Measurements from ENCODE around the gene COPE.
"Not testable (repeated sequence)": the region's sequence is repeated elsewhere in the genome, so short reads cannot be mapped to it uniquely, and the experiment has no call there.

COPE gene

GRCh38 chr19:18906605-18907519 is 12.3 kb downstream of the COPE start:
- H3K27ac ChIP-seq (ENCODE audit: low read length) = no peak overlapping the region
- no peaks in the 10 kb centered on the region for H3K4me1 ChIP-seq (ENCODE audit: control insufficient read depth, insufficient read depth, low read length)
- H3K9ac ChIP-seq (ENCODE audit: low read length in 2 of 2) = no peak overlapping the region
- H3K4me3 ChIP-seq (ENCODE audit: low read length in 2 of 2) = no peak overlapping the region
- H3K27me3 ChIP-seq (ENCODE audit: control insufficient read depth in 1 of 2, insufficient read depth in 2 of 2, low read length in 2 of 2) = no peaks in the 10 kb centered on the region
- H3K9me3 ChIP-seq (ENCODE audit: control insufficient read depth in 2 of 2, low read length in 2 of 2) = no peaks in the 10 kb centered on the region
- peaks cover 19 to 22% of the 10 kb centered on the region in 2 donors for H3K36me3 ChIP-seq (ENCODE audit: control insufficient read depth in 2 of 2, insufficient read depth in 2 of 2, low read length in 2 of 2)

DNA sequence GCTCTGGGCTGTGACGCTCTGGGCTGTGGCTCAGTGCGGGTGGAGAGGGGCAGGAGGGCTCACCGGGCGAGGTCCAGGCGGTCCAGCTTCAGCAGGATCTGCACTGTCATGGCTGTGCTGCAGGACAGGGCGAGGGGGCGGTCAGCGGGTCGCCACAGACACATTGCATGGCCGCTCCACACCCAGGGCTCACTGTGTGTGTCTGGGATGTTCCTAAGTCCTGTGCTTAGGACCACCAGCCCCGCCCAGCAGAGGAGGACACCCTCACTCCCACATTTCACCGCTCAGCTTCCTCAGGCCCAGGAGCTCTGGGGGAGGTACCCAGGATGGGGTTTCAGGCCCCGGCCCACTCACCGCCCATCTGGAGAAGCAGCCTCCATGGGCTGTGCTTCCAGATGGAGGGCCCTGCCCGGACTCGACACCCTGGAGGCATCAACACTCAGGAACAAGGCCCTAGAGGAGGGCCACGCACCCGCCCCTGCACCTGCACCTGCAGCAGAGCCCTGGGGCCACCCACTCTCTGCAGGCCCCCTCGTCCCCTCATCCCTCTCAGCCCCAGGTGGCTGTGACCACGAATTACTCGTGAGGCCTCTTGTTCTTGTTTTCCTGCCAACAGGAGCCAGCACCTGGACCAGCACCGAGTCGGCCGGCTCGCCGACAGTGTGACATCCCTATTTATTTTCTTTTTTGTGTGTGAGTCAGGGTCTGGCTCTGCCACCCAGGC is 13.5 kb downstream of the COPE start:
- H3K9me3 ChIP-seq (ENCODE audit: control insufficient read depth in 2 of 2, low read length in 2 of 2) = no peaks in the 10 kb centered on the region
- H3K4me1 ChIP-seq (ENCODE audit: control insufficient read depth, insufficient read depth, low read length) = no peaks in the 10 kb centered on the region
- peaks cover 24 to 27% of the 10 kb centered on the region in 2 donors for H3K36me3 ChIP-seq (ENCODE audit: control insufficient read depth in 2 of 2, insufficient read depth in 2 of 2, low read length in 2 of 2)
- no peak overlapping the region for H3K9ac ChIP-seq (ENCODE audit: low read length in 2 of 2)
- H3K27me3 ChIP-seq (ENCODE audit: control insufficient read depth in 1 of 2, insufficient read depth in 2 of 2, low read length in 2 of 2) = no peaks in the 10 kb centered on the region
- no peak overlapping the region for H3K4me3 ChIP-seq (ENCODE audit: low read length in 2 of 2)
- no peak overlapping the region for H3K27ac ChIP-seq (ENCODE audit: low read length)

- H3K4me3 ChIP-seq (ENCODE audit: low read length in 2 of 2) = no peak overlapping the region
- no peaks in the 10 kb centered on the region for H3K4me1 ChIP-seq (ENCODE audit: control insufficient read depth, insufficient read depth, low read length)
- no peak overlapping the region for H3K9ac ChIP-seq (ENCODE audit: low read length in 2 of 2)
- no peak overlapping the region for H3K27ac ChIP-seq (ENCODE audit: low read length)
- no peaks in the 10 kb centered on the region for H3K27me3 ChIP-seq (ENCODE audit: control insufficient read depth in 1 of 2, insufficient read depth in 2 of 2, low read length in 2 of 2)
- H3K9me3 ChIP-seq (ENCODE audit: control insufficient read depth in 2 of 2, low read length in 2 of 2) = no peaks in the 10 kb centered on the region
- H3K36me3 ChIP-seq (ENCODE audit: control insufficient read depth in 2 of 2, insufficient read depth in 2 of 2, low read length in 2 of 2) = peaks cover 29 to 31% of the 10 kb centered on the region in 2 donors
These were observed 14.1 kb downstream of the COPE start for GRCh38 chr19:18905058-18905456.

GRCh38 chr19:18904334-18905057 is 14.7 kb downstream of the COPE start:
- no peak overlapping the region for H3K9ac ChIP-seq (ENCODE audit: low read length in 2 of 2)
- no peaks in the 10 kb centered on the region for H3K27me3 ChIP-seq (ENCODE audit: control insufficient read depth in 1 of 2, insufficient read depth in 2 of 2, low read length in 2 of 2)
- no peaks in the 10 kb centered on the region for H3K9me3 ChIP-seq (ENCODE audit: control insufficient read depth in 2 of 2, low read length in 2 of 2)
- H3K36me3 ChIP-seq (ENCODE audit: control insufficient read depth in 2 of 2, insufficient read depth in 2 of 2, low read length in 2 of 2) = peaks cover 33 to 34% of the 10 kb centered on the region in 2 donors
- no peaks in the 10 kb centered on the region for H3K4me1 ChIP-seq (ENCODE audit: control insufficient read depth, insufficient read depth, low read length)
- H3K4me3 ChIP-seq (ENCODE audit: low read length in 2 of 2) = no peak overlapping the region
- no peak overlapping the region for H3K27ac ChIP-seq (ENCODE audit: low read length)

DNA sequence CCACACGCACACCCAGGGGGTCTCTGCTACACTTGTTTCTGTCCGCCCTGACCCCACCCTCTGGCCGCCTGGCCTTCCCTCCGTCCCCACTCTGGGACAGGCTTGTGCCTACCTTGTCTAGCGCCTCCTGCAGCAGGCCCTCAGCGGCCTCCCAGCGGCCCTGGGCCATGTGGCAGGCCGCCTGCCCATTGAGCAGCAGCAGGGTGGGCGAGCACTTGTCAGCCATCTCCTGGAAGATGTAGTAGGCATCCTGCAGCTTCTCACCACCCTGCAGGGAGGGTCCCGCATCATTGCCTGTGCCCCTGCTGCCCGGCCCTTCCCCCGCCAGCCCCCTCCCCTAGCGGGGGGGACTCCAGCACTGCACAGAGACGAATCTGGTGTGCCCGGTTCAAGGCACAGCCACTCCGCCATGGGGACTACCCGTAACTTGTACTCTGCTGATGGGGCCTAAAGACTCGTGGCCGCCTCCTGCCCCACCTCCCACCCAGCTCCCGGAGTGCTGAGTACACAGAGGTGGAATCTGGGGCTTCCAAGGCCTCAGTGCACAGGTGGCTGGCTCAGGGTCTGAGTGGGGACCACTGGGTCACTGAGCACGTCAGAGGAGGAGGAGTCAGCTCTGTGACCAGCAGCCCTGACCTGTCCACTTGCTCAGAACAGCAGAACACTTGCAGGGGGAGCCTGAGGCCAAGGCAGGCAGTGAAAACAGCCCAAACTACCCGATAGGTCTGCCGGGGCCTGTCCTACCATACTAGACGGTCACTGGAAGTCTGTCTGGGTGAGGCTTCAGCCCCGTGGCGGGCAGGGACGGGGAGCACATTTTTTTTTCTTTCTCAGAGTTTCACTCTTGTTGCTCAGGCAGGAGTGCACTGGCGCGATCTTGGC is 15.8 kb downstream of the COPE start:
- Histone ChIP-seq H3K9ac (ENCODE audit: low read length in 2 of 2) (no peak overlapping the region), H3K4me1 (ENCODE audit: control insufficient read depth, insufficient read depth, low read length) (no peaks in the 10 kb centered on the region), H3K27ac (ENCODE audit: low read length) (no peak overlapping the region), H3K9me3 (ENCODE audit: control insufficient read depth in 2 of 2, low read length in 2 of 2) (no peaks in the 10 kb centered on the region), H3K27me3 (ENCODE audit: control insufficient read depth in 1 of 2, insufficient read depth in 2 of 2, low read length in 2 of 2) (no peaks in the 10 kb centered on the region), H3K36me3 (ENCODE audit: control insufficient read depth in 2 of 2, insufficient read depth in 2 of 2, low read length in 2 of 2) (peaks cover 29 to 34% of the 10 kb centered on the region in 2 donors), H3K4me3 (ENCODE audit: low read length in 2 of 2) (no peak overlapping the region)

- H3K4me3 ChIP-seq (ENCODE audit: low read length in 2 of 2); H3K4me1 ChIP-seq (ENCODE audit: control insufficient read depth, insufficient read depth, low read length); H3K9me3 ChIP-seq (ENCODE audit: control insufficient read depth in 2 of 2, low read length in 2 of 2); H3K27me3 ChIP-seq (ENCODE audit: control insufficient read depth in 1 of 2, insufficient read depth in 2 of 2, low read length in 2 of 2); H3K9ac ChIP-seq (ENCODE audit: low read length in 2 of 2); H3K27ac ChIP-seq (ENCODE audit: low read length): not testable (repeated sequence)
- H3K36me3 ChIP-seq (ENCODE audit: control insufficient read depth in 2 of 2, insufficient read depth in 2 of 2, low read length in 2 of 2) = peaks cover 29 to 32% of the 10 kb centered on the region in 2 donors
These were observed 16.7 kb downstream of the COPE start for GRCh38 chr19:18902519-18902918.

DNA sequence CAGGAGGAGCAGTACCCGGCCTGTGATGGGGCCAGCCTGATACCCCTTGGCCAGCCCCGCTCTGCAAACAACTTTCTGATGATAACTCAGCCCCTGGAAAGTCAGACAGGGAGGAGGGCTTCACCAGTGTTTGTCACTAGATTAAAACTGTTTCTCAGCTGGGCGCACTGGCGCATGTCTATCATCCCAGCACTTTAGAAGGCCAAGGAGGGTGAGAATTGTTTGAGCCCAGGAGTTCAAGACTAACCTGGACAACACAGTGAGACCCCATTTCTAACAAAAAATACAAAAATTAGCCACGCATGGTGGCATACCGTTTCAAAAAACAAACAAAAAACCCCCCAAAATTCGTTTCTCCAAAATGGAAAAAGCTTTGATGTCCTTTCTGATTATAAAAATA is 17.7 kb downstream of the COPE start:
- Histone ChIP-seq H3K4me1 (ENCODE audit: control insufficient read depth, insufficient read depth, low read length) (peaks cover 2% of the 10 kb centered on the region), H3K9me3 (ENCODE audit: control insufficient read depth in 2 of 2, low read length in 2 of 2) (no peaks in the 10 kb centered on the region), H3K9ac (ENCODE audit: low read length in 2 of 2) (no peak overlapping the region), H3K27me3 (ENCODE audit: control insufficient read depth in 1 of 2, insufficient read depth in 2 of 2, low read length in 2 of 2) (peaks cover 4 to 8% of the 10 kb centered on the region in 2 donors), H3K4me3 (ENCODE audit: low read length in 2 of 2) (no peak overlapping the region), H3K27ac (ENCODE audit: low read length) (no peak overlapping the region), H3K36me3 (ENCODE audit: control insufficient read depth in 2 of 2, insufficient read depth in 2 of 2, low read length in 2 of 2) (peaks cover 25 to 30% of the 10 kb centered on the region in 2 donors)

- Histone ChIP-seq H3K36me3 (ENCODE audit: control insufficient read depth in 2 of 2, insufficient read depth in 2 of 2, low read length in 2 of 2) (peaks cover 19 to 26% of the 10 kb centered on the region in 2 donors), H3K27me3 (ENCODE audit: control insufficient read depth in 1 of 2, insufficient read depth in 2 of 2, low read length in 2 of 2) (peaks cover 7 to 8% of the 10 kb centered on the region in 2 donors), H3K4me3 (ENCODE audit: low read length in 2 of 2) (no peak overlapping the region), H3K27ac (ENCODE audit: low read length) (no peak overlapping the region), H3K4me1 (ENCODE audit: control insufficient read depth, insufficient read depth, low read length) (peaks cover 4% of the 10 kb centered on the region), H3K9ac (ENCODE audit: low read length in 2 of 2) (no peak overlapping the region), H3K9me3 (ENCODE audit: control insufficient read depth in 2 of 2, low read length in 2 of 2) (no peaks in the 10 kb centered on the region)
These were observed 18.3 kb downstream of the COPE start for GRCh38 chr19:18900700-18901481.

DNA sequence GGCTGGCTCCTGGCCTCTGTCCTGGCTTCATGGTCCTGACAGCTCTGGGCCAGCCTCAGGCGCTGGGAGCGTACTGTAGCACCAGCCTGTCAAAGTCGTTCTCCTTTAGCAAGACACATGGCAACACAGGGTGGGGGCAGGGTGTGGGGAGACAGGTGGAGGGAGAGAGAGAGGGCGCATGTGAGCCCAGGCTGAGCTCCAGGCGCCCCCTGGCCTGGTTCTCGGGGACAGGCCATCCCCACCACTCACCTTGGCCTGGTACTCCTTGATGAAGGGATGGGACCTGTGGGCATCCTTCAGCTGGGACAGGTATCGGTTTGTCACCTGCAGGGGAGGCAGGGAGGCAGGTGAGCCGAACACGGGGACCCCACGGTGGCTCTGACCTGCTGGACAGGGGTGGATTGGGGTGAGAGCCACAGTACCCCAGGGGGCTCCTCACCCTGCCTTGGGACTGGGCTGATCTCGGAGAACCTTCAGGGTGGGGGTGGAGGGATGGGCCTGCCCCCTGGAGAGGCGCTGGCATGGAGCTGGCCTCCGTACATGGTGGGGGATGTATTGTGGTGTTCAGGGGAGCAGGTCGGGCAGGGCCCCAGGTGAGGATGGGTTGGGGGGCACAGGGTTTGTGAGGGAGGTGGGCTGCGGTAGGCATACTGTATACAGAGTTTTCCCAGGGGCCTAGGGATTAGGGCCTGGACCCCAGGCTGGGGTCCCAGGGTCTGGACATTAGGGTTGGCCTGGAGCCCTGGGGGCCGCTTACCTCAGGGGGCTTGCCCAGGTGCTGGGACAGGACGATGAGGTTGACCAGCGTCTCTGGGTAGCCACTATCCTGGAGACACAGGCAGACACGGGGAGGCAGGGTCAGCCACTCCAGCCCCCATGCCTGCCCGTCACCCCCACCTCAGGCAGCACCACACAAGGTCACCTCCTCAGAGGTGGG is 19.3 kb downstream of the COPE start:
- Histone ChIP-seq H3K27me3 (ENCODE audit: control insufficient read depth in 1 of 2, insufficient read depth in 2 of 2, low read length in 2 of 2) (peaks cover 9 to 14% of the 10 kb centered on the region in 2 donors), H3K4me1 (ENCODE audit: control insufficient read depth, insufficient read depth, low read length) (peaks cover 12% of the 10 kb centered on the region), H3K4me3 (ENCODE audit: low read length in 2 of 2) (no peak overlapping the region), H3K36me3 (ENCODE audit: control insufficient read depth in 2 of 2, insufficient read depth in 2 of 2, low read length in 2 of 2) (peaks cover 16 to 21% of the 10 kb centered on the region in 2 donors), H3K9me3 (ENCODE audit: control insufficient read depth in 2 of 2, low read length in 2 of 2) (no peaks in the 10 kb centered on the region), H3K9ac (ENCODE audit: low read length in 2 of 2) (no peak overlapping the region), H3K27ac (ENCODE audit: low read length) (no peak overlapping the region)

Data from stomach smooth muscle (tissue), 2 donors.